Hepatocyte (in vitro differentiated cells): ENCODE measurements around the gene REXO1. TPM values are rescaled to one million over a fixed set of nuclear protein-coding genes. Genes with fewer than 3 reads are reported as not detected.
"Not testable (repeated sequence)": the region's sequence is repeated elsewhere in the genome, so short reads cannot be mapped to it uniquely, and the experiment has no call there.

Source experiments
- DNase-seq: peaks from one replicate; pipeline ENCODE4 v3.0.0-alpha.2; 2016; ENCODE audit warnings: low spot score
- H2AFZ ChIP-seq: fragments of 200-600 bp; sonication (generic); 2 replicates; pipeline ENCODE4 v1.6.0; 2016; ENCODE audit warnings: antibody characterized with exemption, mild to moderate bottlenecking
- H3K27ac ChIP-seq: fragments of 200-600 bp; sonication (generic); 2 replicates; pipeline ENCODE4 v1.5.1; 2016; ENCODE audit warnings: mild to moderate bottlenecking
- H3K27me3 ChIP-seq: fragments of 200-600 bp; sonication (generic); 2 replicates; pipeline ENCODE4 v1.6.1; 2016
- H3K36me3 ChIP-seq: fragments of 200-600 bp; sonication (generic); replicated peaks from 2 replicates; pipeline ENCODE4 v1.5.1; 2016; ENCODE audit warnings: low read depth; ENCODE audit not compliant: insufficient read depth
- H3K4me1 ChIP-seq: fragments of 200-600 bp; sonication (generic); 2 replicates; pipeline ENCODE4 v1.5.1; 2016; ENCODE audit warnings: mild to moderate bottlenecking, moderate library complexity; ENCODE audit not compliant: insufficient read depth
- H3K4me2 ChIP-seq: fragments of 200-600 bp; sonication (generic); 2 replicates; pipeline ENCODE4 v1.6.0; 2016
- H3K4me3 ChIP-seq: fragments of 200-600 bp; sonication (generic); 2 replicates; pipeline ENCODE4 v1.5.1; 2016; ENCODE audit warnings: mild to moderate bottlenecking
- H3K79me2 ChIP-seq: fragments of 200-600 bp; sonication (generic); 2 replicates; pipeline ENCODE4 v1.6.0; 2017; ENCODE audit warnings: mild to moderate bottlenecking
- H3K9me2 ChIP-seq: fragments of 200-600 bp; sonication (generic); replicated peaks from 2 replicates; pipeline ENCODE4 v1.6.0; 2017; ENCODE audit warnings: mild to moderate bottlenecking; ENCODE audit not compliant: insufficient read depth
- H3K9me3 ChIP-seq: fragments of 200-600 bp; sonication (generic); 2 replicates; pipeline ENCODE4 v1.5.1; 2016; ENCODE audit warnings: low read depth, mild to moderate bottlenecking
- H4K20me1 ChIP-seq: fragments of 200-600 bp; sonication (generic); 2 replicates; pipeline ENCODE4 v1.6.0; 2016; ENCODE audit warnings: mild to moderate bottlenecking; ENCODE audit not compliant: insufficient read depth, poor library complexity, severe bottlenecking
- EZH2 ChIP-seq: fragments of 200-600 bp; sonication (generic); IDR thresholded peaks from 2 replicates; pipeline ENCODE4 v1.6.1; 2016; ENCODE audit warnings: antibody characterized with exemption, mild to moderate bottlenecking, borderline replicate concordance
- EZH2phosphoT487 ChIP-seq: fragments of 200-600 bp; sonication (generic); IDR thresholded peaks from one replicate; pipeline ENCODE4 v1.6.1; 2018; ENCODE audit warnings: antibody characterized with exemption, mild to moderate bottlenecking, low read depth, moderate library complexity; ENCODE audit not compliant: unreplicated experiment, severe bottlenecking
- WGBS: methylation state at CpG from one replicate; pipeline ENCODE4 v1.1.6; 2016; ENCODE audit warnings: low lambda C conversion rate; ENCODE audit errors: missing lambda C conversion rate; 5-methylcytosine and 5-hydroxymethylcytosine counted together
- polyA plus RNA-seq: library from polyadenylated mRNA; unstranded; fragments of >200 nt; fragmentation: Nextera tagmentation; extraction: Ambion mirVana; gene quantifications from 2 replicates; pipeline ENCODE4 v1.2.1, GENCODE V29; 2016
- total RNA-seq: library from RNA; depleted of rRNA; stranded (reverse); fragments of >200 nt; gene quantifications from 2 replicates; pipeline ENCODE4 v1.2.3, GENCODE V29; 2014
- TF ChIP-seq, protein P1 (sequence below): fragments of 200-600 bp; sonication (generic); IDR thresholded peaks from 2 replicates; pipeline ENCODE4 v1.5.1; 2016; ENCODE audit warnings: antibody characterized with exemption, mild to moderate bottlenecking; ENCODE audit not compliant: poor library complexity

Gene REXO1
- total and polyA plus RNA-seq, 2 experiments from 2014 or later, result 13.4 to 22.8 TPM

DNA sequence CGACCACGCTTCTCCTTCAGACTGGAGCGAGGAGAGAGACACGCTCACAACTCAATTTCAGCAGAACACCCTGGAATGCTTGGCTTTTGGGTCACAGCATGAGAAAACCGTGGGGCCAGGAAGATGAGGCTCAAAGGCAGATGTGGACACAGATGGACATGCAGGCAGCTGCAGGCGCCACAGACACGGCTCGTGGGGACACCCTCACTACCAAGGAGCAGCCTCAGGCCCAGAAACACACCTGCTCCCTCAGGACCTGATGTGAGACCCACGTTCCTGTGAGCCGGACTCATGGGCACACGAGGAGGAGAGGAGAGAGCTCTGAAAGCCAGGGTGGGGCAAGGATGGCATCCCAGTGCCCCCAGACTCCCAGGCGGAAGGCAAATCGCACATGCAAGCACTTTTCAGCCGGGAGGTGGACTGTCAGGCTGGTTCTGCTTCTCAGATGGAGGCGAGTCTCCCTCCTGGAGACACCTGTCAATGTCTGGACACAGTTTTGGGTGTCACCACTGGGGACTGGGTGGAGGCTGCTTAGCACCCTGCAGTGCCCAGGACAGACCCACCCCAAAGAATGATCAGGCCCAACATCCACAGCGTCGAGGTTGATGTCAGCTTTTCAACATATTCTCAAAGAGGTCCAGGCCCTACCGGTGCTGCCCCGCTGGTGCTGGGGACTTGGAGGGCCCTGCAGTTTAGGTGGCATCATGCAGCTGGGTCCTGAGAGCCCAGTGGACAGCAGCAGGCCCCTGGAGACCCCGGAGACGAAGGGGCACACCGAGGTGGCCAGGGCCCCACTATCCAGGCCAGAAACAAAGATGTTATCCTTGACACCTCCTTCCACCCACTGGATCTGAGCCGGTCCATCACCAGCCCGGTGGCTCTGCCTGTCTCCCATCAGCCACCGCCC lies 34.8 kb upstream of the REXO1 start:
- Histone ChIP-seq H3K27me3 (no peaks in the 10 kb centered on the region), H4K20me1 (peaks cover 32% of the 10 kb centered on the region), H3K36me3 (no peaks in the 10 kb centered on the region), H3K4me3 (no peak overlapping the region), H3K9me3 (no peaks in the 10 kb centered on the region), H3K79me2 (peaks cover 43% of the 10 kb centered on the region), H3K4me1 (peaks cover 22% of the 10 kb centered on the region), H3K9me2 (no peaks in the 10 kb centered on the region), H3K27ac (no peak overlapping the region), H2AFZ (no peak overlapping the region), H3K4me2 (peak overlapping the region; percentile 99)
- TF ChIP-seq EZH2phosphoT487 (no peak), EZH2 (no peak)
- TF ChIP-seq, protein P1, sequence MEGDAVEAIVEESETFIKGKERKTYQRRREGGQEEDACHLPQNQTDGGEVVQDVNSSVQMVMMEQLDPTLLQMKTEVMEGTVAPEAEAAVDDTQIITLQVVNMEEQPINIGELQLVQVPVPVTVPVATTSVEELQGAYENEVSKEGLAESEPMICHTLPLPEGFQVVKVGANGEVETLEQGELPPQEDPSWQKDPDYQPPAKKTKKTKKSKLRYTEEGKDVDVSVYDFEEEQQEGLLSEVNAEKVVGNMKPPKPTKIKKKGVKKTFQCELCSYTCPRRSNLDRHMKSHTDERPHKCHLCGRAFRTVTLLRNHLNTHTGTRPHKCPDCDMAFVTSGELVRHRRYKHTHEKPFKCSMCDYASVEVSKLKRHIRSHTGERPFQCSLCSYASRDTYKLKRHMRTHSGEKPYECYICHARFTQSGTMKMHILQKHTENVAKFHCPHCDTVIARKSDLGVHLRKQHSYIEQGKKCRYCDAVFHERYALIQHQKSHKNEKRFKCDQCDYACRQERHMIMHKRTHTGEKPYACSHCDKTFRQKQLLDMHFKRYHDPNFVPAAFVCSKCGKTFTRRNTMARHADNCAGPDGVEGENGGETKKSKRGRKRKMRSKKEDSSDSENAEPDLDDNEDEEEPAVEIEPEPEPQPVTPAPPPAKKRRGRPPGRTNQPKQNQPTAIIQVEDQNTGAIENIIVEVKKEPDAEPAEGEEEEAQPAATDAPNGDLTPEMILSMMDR, result no peak
- WGBS, result 84% methylated on average over 25 of the region's 25 CpGs
- no peak for DNase-seq

DNA sequence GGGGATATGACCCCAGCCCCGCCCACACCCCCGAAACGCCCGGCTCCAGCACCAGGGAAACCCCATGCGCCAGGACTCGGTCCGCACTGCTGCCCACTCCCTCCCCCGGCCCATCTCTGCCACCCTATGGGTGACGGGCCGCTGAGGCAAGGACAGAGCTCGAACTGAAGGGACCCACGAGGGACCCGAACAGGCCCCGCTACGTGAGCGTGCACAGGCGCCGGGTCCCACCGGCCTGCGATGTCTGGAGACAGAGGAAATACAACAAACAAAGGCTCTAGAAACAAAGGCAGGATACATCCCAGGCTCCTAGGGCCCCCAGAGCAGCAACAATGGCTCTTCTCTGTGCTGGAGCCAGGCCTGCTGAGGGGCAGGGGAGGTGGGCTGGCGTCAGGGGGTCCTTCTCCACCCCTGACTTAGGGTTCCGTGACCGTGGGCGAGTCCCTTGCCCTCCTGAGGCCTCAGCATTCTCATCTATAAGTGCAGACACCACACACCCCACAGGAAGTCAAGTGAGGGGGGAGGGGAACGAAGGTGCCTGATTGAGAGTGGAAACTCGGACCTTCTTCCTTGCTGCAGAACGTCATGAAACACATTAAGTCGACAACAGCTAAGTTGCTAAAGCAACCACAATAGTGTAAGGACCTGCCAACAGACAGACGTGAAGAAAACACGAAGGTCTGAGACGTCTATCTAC lies 34.0 kb upstream of the REXO1 start:
- Histone ChIP-seq H3K4me1 (peaks cover 21% of the 10 kb centered on the region), H3K27ac (no peak overlapping the region), H3K9me2 (no peaks in the 10 kb centered on the region), H3K4me3 (no peak overlapping the region), H3K36me3 (no peaks in the 10 kb centered on the region), H3K9me3 (no peaks in the 10 kb centered on the region), H3K79me2 (peaks cover 43% of the 10 kb centered on the region), H3K4me2 (peak overlapping the region; percentile 99), H2AFZ (no peak overlapping the region), H3K27me3 (no peaks in the 10 kb centered on the region), H4K20me1 (peaks cover 32% of the 10 kb centered on the region)
- no peak for DNase-seq
- TF ChIP-seq EZH2phosphoT487 (no peak), EZH2 (no peak)
- TF ChIP-seq, protein P1, result no peak
- 83% methylated on average over 25 of the region's 31 CpGs for WGBS

DNA sequence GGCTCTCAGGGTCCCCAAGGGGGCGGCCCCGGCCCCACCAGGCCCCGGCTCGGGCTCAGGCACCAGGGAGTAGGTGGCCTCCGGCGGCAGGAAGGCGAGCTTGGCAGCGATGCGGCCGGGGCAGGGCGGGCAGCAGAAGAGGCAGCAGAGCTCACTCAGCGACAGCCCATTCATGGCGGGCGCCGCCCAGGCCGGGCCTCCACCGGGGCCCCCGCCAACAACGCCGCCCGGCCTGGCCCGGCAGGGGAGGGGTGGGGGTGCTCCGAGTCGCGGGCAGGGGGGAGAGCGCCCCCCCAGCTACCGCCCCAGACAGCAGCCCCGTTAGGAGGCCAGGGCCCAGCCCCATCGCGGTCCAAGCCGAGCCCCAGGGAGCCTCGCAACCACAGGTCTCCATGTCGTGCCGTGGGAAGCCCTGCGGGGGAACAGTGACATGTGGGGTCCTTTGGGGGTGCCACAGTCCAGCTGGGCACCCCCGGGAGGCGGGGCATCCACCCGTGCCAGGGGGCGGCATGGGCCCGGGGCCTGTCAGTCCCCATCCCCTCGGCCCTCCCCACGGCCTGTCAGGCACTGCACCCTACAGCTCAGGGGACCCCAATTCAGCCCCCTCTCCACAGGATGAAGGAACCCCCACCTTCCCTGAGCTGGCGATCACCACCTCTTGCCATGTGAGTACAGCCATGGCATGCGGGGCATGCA lies 33.3 kb upstream of the REXO1 start:
- not testable (repeated sequence) for H3K27me3 ChIP-seq, H3K4me3 ChIP-seq, H3K36me3 ChIP-seq, H3K9me3 ChIP-seq, H3K4me2 ChIP-seq, H3K27ac ChIP-seq, H3K9me2 ChIP-seq, DNase-seq, H2AFZ ChIP-seq
- Histone ChIP-seq H3K79me2 (peaks cover 43% of the 10 kb centered on the region), H4K20me1 (peaks cover 32% of the 10 kb centered on the region), H3K4me1 (peaks cover 22% of the 10 kb centered on the region)
- WGBS, result 95% methylated on average over 4 of the region's 44 CpGs
